ENCODE measurements around the gene EFCAB11.

The EFCAB11 gene

DNA sequence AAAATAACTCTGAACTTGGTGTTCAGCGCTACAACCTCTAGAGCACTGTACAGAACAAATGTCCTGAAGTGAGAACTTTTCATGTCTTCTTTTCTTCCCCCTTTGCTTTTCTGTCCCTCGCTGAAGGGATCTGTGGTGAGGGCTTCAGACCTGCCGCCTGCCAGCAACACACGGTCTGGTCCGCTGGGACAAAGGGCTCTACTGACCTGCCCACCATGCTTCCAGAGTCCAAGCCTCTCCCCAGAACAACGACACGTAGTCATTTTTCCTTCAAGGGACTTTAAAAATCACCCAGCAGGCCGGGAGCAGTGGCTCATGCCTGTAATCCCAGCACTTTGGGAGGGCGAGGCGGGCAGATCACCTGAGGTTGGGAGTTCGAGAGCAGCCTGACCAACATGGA is 140.4 kb downstream of the EFCAB11 start:
- DNase-seq (ENCODE audit: low read depth, low spot score): no peak

DNA sequence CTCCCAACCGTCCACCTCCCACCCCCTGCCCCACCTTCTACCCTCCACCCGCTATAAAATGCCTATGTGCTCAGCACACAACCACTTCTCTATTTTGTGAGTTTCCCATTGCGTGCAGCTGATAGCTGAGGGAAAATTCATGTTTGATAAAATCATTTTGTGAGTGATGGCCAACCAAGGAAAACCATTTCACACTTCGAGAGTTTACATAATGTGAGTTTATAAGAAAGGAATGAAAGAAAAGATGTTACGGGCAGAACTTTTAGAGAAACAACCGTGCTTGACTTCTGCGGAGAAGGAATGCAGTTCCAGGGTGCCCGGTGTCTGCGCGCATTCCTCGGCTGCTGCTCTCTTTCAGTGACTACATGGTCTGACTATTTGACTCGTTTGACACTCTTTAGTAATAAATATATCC is 140.9 kb downstream of the EFCAB11 start:
- DNase-seq (ENCODE audit: low read depth, low spot score): no peak

GRCh38 chr14:89811954-89812575 is 142.5 kb downstream of the EFCAB11 start:
- no peak for DNase-seq (ENCODE audit: low read depth, low spot score)

DNA sequence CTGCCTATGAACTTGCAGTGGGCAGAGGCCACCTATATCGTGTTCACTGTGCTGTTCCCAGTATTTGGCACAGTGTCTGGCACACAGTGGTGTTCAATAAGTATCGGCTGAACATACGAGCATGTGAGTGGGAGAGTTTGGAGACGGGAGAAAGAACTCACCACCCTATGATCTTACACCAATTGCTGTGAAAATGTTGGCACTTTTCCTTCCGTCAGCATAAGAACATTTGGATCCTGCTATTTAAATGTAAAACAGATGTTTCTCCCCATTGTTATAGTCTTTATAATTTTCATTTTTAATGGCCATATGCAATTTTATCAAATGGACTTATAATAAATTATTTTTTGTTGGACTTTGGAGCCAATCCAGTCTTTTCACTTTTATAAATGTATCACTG is 144.4 kb downstream of the EFCAB11 start:
- no peak for DNase-seq (ENCODE audit: low read depth, low spot score)

DNA sequence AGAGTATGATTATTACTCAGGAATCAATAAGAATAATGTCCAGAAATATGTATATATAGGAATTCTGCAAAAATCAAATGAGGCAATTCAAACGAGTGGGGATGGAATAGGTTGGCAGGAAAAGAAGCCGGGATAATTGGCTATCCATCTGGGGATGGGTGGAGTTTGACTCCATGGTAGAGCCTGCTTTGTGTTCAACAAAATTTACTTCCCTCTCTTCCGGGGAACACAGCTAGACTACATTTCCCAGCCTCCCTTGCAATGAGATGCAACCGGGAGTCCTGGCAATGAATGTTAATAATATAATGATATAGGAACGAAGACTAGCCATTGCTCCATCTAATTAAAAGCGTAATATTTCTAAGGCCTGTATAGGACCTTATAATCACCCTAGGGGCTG is 146.6 kb downstream of the EFCAB11 start:
- DNase-seq (ENCODE audit: low read depth, low spot score): no peak

GRCh38 chr14:89807151-89807550 is 147.4 kb downstream of the EFCAB11 start:
- DNase-seq (ENCODE audit: low read depth, low spot score): no peak

- no peak for DNase-seq (ENCODE audit: low read depth, low spot score)
These were observed 148.1 kb downstream of the EFCAB11 start for GRCh38 chr14:89806451-89806850.

DNA sequence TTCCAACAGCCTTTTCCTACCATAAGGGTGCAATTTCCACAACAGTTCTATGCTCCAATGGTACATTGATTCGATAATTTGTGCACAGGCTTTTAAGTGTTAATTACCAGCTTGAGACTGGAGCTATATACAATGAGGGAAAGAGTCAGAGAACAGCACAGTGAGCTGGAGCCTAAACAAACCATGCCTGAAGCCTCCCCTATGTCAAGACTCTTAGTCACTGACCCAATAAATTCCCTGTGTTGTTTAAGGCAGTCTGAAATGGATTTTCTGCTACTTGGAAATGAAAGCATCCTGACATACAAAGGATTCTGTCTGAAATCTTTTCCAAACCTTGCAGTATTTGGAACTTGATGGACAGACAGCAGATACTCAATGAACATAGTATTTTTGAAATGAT is 149.0 kb downstream of the EFCAB11 start:
- no peak for DNase-seq (ENCODE audit: low read depth, low spot score)

DNA sequence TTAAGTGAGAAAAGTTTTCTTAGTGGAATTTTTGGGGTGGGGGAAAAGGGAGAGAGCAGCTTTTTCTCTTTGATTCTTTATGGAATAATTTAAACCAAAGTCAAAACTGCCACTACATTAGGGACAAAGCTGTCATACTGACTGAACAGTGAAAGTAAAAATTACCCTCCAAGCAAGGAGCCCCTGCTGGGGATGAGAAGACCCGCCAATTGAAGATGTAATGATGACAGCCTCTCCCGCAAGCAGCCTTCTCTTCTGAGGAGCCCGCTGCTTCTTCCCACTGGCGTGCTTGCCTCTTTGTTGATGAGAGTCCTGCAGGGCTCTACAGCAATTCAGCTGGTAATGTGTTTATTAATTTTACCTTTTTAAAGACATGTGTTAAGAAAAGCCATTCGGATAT is 151.0 kb downstream of the EFCAB11 start:
- DNase-seq (ENCODE audit: low read depth, low spot score): no peak

GRCh38 chr14:89801136-89801535 is 153.4 kb downstream of the EFCAB11 start:
- no peak for DNase-seq (ENCODE audit: low read depth, low spot score)

GRCh38 chr14:89798212-89798773 is 156.2 kb downstream of the EFCAB11 start:
- no peak for DNase-seq (ENCODE audit: low read depth, low spot score)

DNA sequence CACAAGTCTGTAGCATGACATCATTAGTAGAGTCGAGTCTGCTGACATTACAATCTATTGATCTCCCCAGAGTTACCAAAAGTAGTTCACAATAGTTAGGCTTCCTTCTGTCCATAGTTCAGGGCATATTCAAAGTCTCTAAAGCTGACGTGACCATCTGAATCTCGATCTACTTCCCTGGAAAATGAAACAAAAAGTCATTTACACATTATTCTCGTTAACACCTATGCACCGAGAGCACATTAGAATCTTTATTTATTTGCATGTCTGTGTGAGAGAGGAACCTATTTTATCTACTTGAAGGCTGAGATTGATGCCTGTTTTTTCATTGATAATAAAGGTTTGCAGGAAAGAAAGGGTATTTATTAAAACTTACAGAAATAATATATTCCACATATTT is 157.4 kb downstream of the EFCAB11 start:
- DNase-seq (ENCODE audit: low read depth, low spot score): no peak

DNA sequence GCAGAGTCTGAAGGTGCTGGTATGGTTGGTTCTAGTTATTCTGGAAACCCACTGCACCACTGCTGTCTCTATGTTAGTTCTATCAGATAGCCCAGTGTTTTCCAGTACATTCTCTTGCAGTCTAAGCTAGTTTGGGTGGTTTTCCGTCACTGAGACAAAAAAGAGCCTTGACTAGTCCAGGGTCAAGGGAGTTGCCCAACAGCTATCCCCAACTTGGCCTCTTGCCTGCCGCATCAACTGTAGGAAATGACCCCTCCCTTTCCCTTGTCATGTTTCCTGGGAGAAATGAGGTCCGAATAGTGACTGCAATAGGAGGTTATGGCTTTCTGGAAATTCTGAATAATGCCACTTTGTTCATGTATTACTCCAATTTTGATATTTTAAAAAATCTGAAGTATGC is 160.4 kb downstream of the EFCAB11 start:
- DNase-seq (ENCODE audit: low read depth, low spot score): no peak

DNA sequence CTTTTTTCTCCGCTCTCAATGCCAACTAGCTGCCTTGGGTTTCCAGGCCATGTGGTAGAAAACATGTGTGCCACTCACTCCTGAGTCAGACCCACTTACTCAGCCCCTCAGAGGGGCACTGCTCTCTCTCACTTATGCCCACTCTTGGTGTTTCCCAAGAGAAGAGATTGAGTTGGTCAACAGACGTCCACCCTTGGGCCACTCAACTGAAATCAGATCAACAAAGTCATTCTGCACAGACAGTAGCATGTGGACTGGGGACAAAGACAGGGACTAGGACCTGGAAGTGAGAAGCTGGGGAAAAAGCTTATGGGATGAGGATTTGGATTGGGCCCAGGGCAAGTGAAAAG is 161.2 kb downstream of the EFCAB11 start:
- DNase-seq (ENCODE audit: low read depth, low spot score): no peak

GRCh38 chr14:89792489-89793366 is 161.8 kb downstream of the EFCAB11 start:
- no peak for DNase-seq (ENCODE audit: low read depth, low spot score)

DNA sequence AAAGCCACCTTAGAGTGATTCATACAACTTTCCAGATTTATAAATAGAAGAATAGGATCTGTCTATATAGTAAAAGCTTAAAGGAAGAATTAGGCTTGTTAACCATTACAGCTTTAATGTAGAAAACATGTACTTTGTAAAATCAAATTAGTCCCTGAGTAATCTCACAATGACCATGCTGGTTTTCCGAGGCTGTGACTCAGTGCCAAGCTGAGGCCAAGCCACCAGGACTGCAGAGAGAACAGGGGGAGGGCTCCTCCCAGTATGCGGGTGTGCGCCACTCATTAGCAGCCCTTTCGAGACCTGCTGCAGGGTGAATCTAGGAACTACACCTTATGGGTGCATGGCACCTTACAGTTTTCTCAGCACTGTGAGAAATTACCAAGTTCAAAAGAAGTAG is 167.0 kb downstream of the EFCAB11 start:
- DNase-seq (ENCODE audit: low read depth, low spot score): no peak

GRCh38 chr14:89781046-89781445 is 173.5 kb downstream of the EFCAB11 start:
- no peak for DNase-seq (ENCODE audit: low read depth, low spot score)

DNA sequence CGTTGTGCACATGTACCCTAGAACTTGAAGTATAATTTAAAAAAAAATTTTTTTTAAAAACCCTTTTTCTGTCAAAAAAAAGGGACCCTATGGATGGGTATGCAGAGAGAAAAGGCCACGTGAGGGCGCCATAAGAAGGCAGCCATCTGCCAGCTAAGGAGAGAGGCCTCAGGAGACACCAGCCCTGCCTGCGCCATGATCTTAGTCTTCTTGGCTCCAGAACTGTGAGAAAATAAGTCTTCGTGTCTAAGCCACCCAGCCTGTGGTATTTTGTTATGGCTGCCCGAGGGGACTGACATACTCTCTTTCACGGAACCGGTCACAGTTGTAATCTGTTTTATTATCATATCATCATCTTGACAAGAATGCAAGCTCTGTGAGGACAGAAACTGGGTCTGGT is 174.8 kb downstream of the EFCAB11 start:
- DNase-seq (ENCODE audit: low read depth, low spot score): no peak

DNA sequence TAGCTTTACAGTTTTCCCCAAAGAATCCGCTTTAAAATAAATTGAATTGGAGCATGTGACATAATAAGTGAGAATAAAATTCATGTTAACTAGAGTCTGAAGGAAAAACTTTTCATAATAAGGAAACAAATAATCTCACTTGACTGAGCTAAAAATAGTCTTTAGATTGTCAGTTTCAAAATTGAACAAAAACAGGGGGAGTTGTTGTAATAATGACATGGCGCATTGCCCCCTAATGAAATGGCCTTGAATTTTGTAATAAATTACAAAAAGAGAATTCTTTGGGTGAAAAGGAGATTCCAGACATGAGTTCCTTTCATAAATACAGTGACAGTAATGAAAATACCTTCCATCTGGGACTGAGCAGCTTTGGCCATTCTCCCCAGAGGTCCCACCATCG is 178.6 kb downstream of the EFCAB11 start:
- DNase-seq (ENCODE audit: low read depth, low spot score): no peak

DNA sequence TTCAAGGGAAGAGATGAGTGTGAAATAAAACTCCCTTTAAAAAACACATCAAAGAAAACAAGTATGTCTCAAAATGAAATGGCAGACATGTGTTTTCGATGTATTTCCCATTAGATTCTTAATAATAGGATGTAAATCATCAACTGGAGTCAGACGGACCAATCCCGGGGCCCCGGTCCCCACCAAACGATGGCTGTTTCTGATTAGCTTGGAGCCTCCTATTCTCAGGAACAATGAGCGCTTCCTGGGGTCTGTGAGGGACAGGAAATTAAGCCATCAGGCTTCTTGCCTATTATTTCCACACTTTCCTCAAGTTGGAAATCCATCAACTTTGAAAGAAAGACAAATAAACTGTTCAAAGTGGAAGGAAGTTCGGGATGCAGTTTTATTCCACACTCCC is 179.4 kb downstream of the EFCAB11 start:
- DNase-seq (ENCODE audit: low read depth, low spot score): no peak

- DNase-seq (ENCODE audit: low read depth, low spot score): no peak
These were observed 180.8 kb downstream of the EFCAB11 start for GRCh38 chr14:89773644-89774316.

- no peak for DNase-seq (ENCODE audit: low read depth, low spot score)
These were observed 181.4 kb downstream of the EFCAB11 start for GRCh38 chr14:89773151-89773550.

DNA sequence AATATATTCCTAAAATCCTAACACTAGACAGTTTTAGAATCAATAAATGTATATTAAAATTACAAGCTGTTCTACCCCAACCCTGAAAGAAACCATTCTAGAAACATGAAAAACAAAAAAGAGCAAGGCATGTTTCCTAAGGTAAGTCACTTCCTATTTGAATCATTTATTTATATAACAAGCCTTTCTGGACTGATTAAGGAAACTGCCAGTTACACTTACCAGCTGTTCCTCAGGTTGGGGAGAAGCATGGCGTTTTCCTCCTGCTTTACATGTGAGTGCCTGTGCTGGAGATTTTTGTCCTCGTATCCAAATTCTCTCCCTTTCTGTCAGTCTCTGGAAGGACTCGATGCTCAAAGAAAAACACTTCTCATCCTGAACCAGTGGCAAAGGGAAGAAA is 183.3 kb downstream of the EFCAB11 start:
- no peak for DNase-seq (ENCODE audit: low read depth, low spot score)

All from smooth muscle cell of the brain vasculature (primary cell).